Endothelial cell of umbilical vein (primary cell): Measurements from ENCODE around the gene CHURC1. TPM values are rescaled to one million over a fixed set of nuclear protein-coding genes. Genes with fewer than 3 reads are reported as not detected.

Source experiments
- BruUV-seq: library from RNA; stranded (reverse); fragments of 400-500 nt; replicated peaks from 2 replicates; lab custom pipeline; 2021; lab: Mats Ljungman, UMichigan
- CTCF ChIA-PET: fragments of 300-600, 350-600 bp; sonication (Branson Sonifier 250); formaldehyde crosslinking; loops from one replicate; lab custom pipeline; 2021; ENCODE audit warnings: antibody characterized with exemption, inconsistent platforms; lab: Charles Lee
- POLR2A ChIA-PET: fragments of 300-600, 350-600 bp; sonication (Branson Sonifier 250); formaldehyde crosslinking; loops from one replicate; lab custom pipeline; 2021; ENCODE audit warnings: antibody characterized with exemption, inconsistent platforms; lab: Charles Lee
- DNase-seq: peaks from one replicate; pipeline ENCODE4 v3.0.0-alpha.2; 2011; ENCODE audit warnings: low read depth, low spot score
- FAIRE-seq: peaks from 2 replicates; lab custom pipeline; 2011; peaks lifted over from hg19 to GRCh38; lab: Jason Lieb, UNC
- H2AFZ ChIP-seq: 2 replicates; pipeline ENCODE4 v1.6.0; 2012; ENCODE audit warnings: low read depth, low read length, control low read depth, inconsistent platforms
- H3K27ac ChIP-seq: 2 replicates; pipeline ENCODE4 v1.5.1; 2011; ENCODE audit warnings: low read depth, mild to moderate bottlenecking, control low read depth, low read length, moderate library complexity; ENCODE audit not compliant: insufficient read depth
- H3K27me3 ChIP-seq, 2 experiments: 2 replicates each; pipeline versions ENCODE4 v1.6.0 to v1.6.1; 2011; ENCODE audit warnings: low read length in 2 of 2, mixed read lengths in 1 of 2; ENCODE audit not compliant: control insufficient read depth in 2 of 2, insufficient read depth in 2 of 2
- H3K36me3 ChIP-seq, 2 experiments: 2 replicates in 1 of 2; 3 replicates in 1 of 2; pipeline ENCODE4 v1.5.1; 2011; ENCODE audit warnings: low read length in 2 of 2, mild to moderate bottlenecking in 1 of 2, moderate library complexity in 1 of 2; ENCODE audit not compliant: control insufficient read depth in 2 of 2, insufficient read depth in 2 of 2; ENCODE audit errors: extremely low read depth in 1 of 2
- H3K4me1 ChIP-seq: 3 replicates; pipeline ENCODE4 v1.5.1; 2011; ENCODE audit warnings: mild to moderate bottlenecking, low read length; ENCODE audit not compliant: control insufficient read depth, insufficient read depth; ENCODE audit errors: extremely low read depth
- H3K4me2 ChIP-seq: 2 replicates; pipeline ENCODE4 v1.6.1; 2011; ENCODE audit warnings: low read length, control low read depth, mixed read lengths; ENCODE audit not compliant: insufficient read depth
- H3K4me3 ChIP-seq, 3 experiments: fragments of 200-600 bp in 1 of 3; sonication (generic), shearing (Covaris generic) in 1 of 3; replicated peaks in 1 of 3; 2 replicates each; pipeline ENCODE4 v1.5.1; 2011 to 2016; ENCODE audit warnings: control low read depth in 3 of 3, low read length in 3 of 3, mild to moderate bottlenecking in 2 of 3, inconsistent platforms in 1 of 3, low read depth in 1 of 3, moderate library complexity in 1 of 3; ENCODE audit not compliant: insufficient read depth in 1 of 3
- H3K79me2 ChIP-seq: 2 replicates; pipeline ENCODE4 v1.6.0; 2012; ENCODE audit warnings: low read length, inconsistent platforms; ENCODE audit not compliant: control insufficient read depth, insufficient read depth
- H3K9ac ChIP-seq: replicated peaks from 2 replicates; pipeline ENCODE3; 2011; ENCODE audit warnings: low read length, control low read depth; ENCODE audit not compliant: insufficient read depth; ENCODE audit errors: extremely low read depth
- H3K9me1 ChIP-seq: replicated peaks from 3 replicates; pipeline ENCODE4 v1.6.0; 2011; ENCODE audit warnings: mild to moderate bottlenecking, low read length; ENCODE audit not compliant: control insufficient read depth, insufficient read depth; ENCODE audit errors: extremely low read depth
- H3K9me3 ChIP-seq: replicated peaks from 2 replicates; pipeline ENCODE4 v1.5.1; 2012; ENCODE audit warnings: low read length, inconsistent platforms; ENCODE audit not compliant: control insufficient read depth, insufficient read depth
- H4K20me1 ChIP-seq: replicated peaks from 2 replicates; pipeline ENCODE3; 2011; ENCODE audit warnings: mild to moderate bottlenecking, low read length; ENCODE audit not compliant: control insufficient read depth, insufficient read depth; ENCODE audit errors: extremely low read depth
- CTCF ChIP-seq, 2 donors: IDR thresholded peaks; 1 replicate in 1 of 2; 2 replicates in 1 of 2; pipeline ENCODE4 v1.5.1; 2011; ENCODE audit warnings: low read length in 2 of 2, mild to moderate bottlenecking in 2 of 2, moderate library complexity in 2 of 2, control low read depth in 1 of 2, inconsistent platforms in 1 of 2, low read depth in 1 of 2; ENCODE audit not compliant: insufficient read depth in 1 of 2; ENCODE audit errors: extremely low read depth in 1 of 2
- EZH2 ChIP-seq: IDR thresholded peaks from 2 replicates; pipeline ENCODE4 v1.6.1; 2012; ENCODE audit warnings: borderline replicate concordance, low read depth, mild to moderate bottlenecking, moderate library complexity, low read length, inconsistent platforms; ENCODE audit not compliant: severe bottlenecking
- FOS ChIP-seq: IDR thresholded peaks from 2 replicates; pipeline ENCODE4 v1.6.1; 2011; ENCODE audit warnings: mild to moderate bottlenecking, low read length, moderate library complexity, borderline replicate concordance; ENCODE audit not compliant: insufficient read depth
- MYC ChIP-seq: IDR thresholded peaks from one replicate; pipeline ENCODE4 v1.6.1; 2011; ENCODE audit warnings: mild to moderate bottlenecking, low read depth, low read length
- dilution Hi-C: fragments of 300-500 bp; cut with MboI; formaldehyde crosslinking; loops from one replicate; pipeline ENCODE4 v1.15.0; 2019; ENCODE audit warnings: low sequenced_read_pairs; ENCODE audit not compliant: extremely low pct_ligation_motif_present
- intact Hi-C: fragments of 100-400 bp; cut with micrococcal nuclease; formaldehyde crosslinking; loops from one replicate; pipeline ENCODE4 v1.10.0; 2022
- polyA plus RNA-seq, 4 experiments: library from polyadenylated mRNA; depleted of rRNA in 3 of 4; stranded (reverse) in 3 of 4; unstranded in 1 of 4; fragments of >200 nt; gene quantifications; 2 replicates each; pipeline versions ENCODE4 v1.2.1 to v1.2.3, GENCODE V29; 2011 to 2012; ENCODE audit warnings: missing spikeins in 1 of 4
- total RNA-seq: library from RNA; stranded (reverse); gene quantifications from 2 replicates; pipeline ENCODE4 v1.2.3, GENCODE V29; 2021

CHURC1 gene
- total and polyA plus RNA-seq, 2 donors (not counting 3 experiments of a cell fraction or from before 2014, with no cell fraction given), result 44.4 to 62.2 TPM

GRCh38 chr14:64963611-64964010 lies 49.4 kb downstream of the CHURC1 start:
- Histone ChIP-seq H3K27me3 (no peaks in the 10 kb centered on the region), H3K4me3 (no peak overlapping the region), H3K79me2 (no peaks in the 10 kb centered on the region), H2AFZ (no peak overlapping the region), H3K36me3 (no peaks in the 10 kb centered on the region), H3K9me1 (no peaks in the 10 kb centered on the region), H4K20me1 (no peaks in the 10 kb centered on the region), H3K27ac (no peak overlapping the region), H3K9me3 (no peaks in the 10 kb centered on the region), H3K4me1 (peaks cover 8% of the 10 kb centered on the region), H3K9ac (no peak overlapping the region), H3K4me2 (no peak overlapping the region)
- dilution Hi-C loops, result no loop called here
- ChIA-PET POLR2A (no interaction called here), CTCF (no interaction called here)
- BruUV-seq, result no TSS peak
- FAIRE-seq (no peak), DNase-seq (no peak)
- no peak for TF ChIP-seq EZH2
- TF ChIP-seq CTCF (IDR thresholded peaks at IDR 0.05; ENCODE audit: extremely low read depth in 1 of 2, insufficient read depth in 1 of 2, low read depth in 1 of 2, low read length in 2 of 2), result peak in 1 of 2 donors; percentile 7
- intact Hi-C loops, result no loop called here

- TF ChIP-seq FOS, result peak; percentile 40
- TF ChIP-seq MYC, result no peak
- H3K9me1 ChIP-seq, result no peaks in the 10 kb centered on the region
- H3K27me3 ChIP-seq, result no peaks in the 10 kb centered on the region
- POLR2A ChIA-PET, result no interaction called here
- H3K9ac ChIP-seq, result peak overlapping the region; percentile 8
- H3K36me3 ChIP-seq, result no peaks in the 10 kb centered on the region
- no peak overlapping the region for H3K27ac ChIP-seq
- peak; percentile 81 for FAIRE-seq
- H3K4me1 ChIP-seq, result peaks cover 8% of the 10 kb centered on the region
- no peaks in the 10 kb centered on the region for H3K79me2 ChIP-seq
- peak overlapping the region; percentile 60 for H2AFZ ChIP-seq
- H3K4me2 ChIP-seq, result peak overlapping the region; percentile 38
- intact Hi-C loops (no loop called here), dilution Hi-C loops (no loop called here)
- CTCF ChIA-PET, result interaction anchor here (0.5 to 2.1 kb wide), 7 partner anchors 9 to 388 kb away, joined by 3 to 12 read pairs (median 5); no protein-coding TSS in a partner anchor
- no peak overlapping the region for H3K4me3 ChIP-seq
- no peaks in the 10 kb centered on the region for H3K9me3 ChIP-seq
- DNase-seq, result peak; percentile 74
- BruUV-seq, result no TSS peak
- no peaks in the 10 kb centered on the region for H4K20me1 ChIP-seq
These were observed 51.2 kb downstream of the CHURC1 start for GRCh38 chr14:64965356-64966000.
